Endodermal cell (in vitro differentiated cells): ENCODE results near the gene FAM50B. TPM values are rescaled to one million over a fixed set of nuclear protein-coding genes. Genes with fewer than 3 reads are reported as not detected.

ENCODE experiments used
- DNase-seq: peaks from one replicate; pipeline ENCODE4 v3.0.0-alpha.2; 2017
- H3K27ac ChIP-seq: 2 replicates; pipeline ENCODE4 v1.5.1; 2013; ENCODE audit warnings: mild to moderate bottlenecking, low read depth, low read length, moderate library complexity
- H3K27me3 ChIP-seq: 2 replicates; pipeline ENCODE4 v1.6.1; 2013; ENCODE audit warnings: mild to moderate bottlenecking, low read length, moderate library complexity; ENCODE audit not compliant: insufficient read depth, control insufficient read depth, poor library complexity, severe bottlenecking
- H3K36me3 ChIP-seq: 2 replicates; pipeline ENCODE4 v1.7.0; 2013; ENCODE audit warnings: mild to moderate bottlenecking, low read length, moderate library complexity; ENCODE audit not compliant: control insufficient read depth, insufficient read depth
- H3K4me1 ChIP-seq: one replicate; pipeline ENCODE4 v1.7.0; 2013; ENCODE audit warnings: low read length; ENCODE audit not compliant: control insufficient read depth, insufficient read depth
- H3K4me3 ChIP-seq: 2 replicates; pipeline ENCODE4 v1.5.1; 2013; ENCODE audit warnings: mild to moderate bottlenecking, low read length, moderate library complexity
- H3K9ac ChIP-seq: 2 replicates; pipeline ENCODE4 v1.6.1; 2013; ENCODE audit warnings: mild to moderate bottlenecking, low read length, moderate library complexity; ENCODE audit not compliant: poor library complexity, severe bottlenecking; ENCODE audit errors: extremely low read depth
- H3K9me3 ChIP-seq: 2 replicates; pipeline ENCODE4 v1.6.1; 2013; ENCODE audit warnings: mild to moderate bottlenecking, low read length, moderate library complexity; ENCODE audit not compliant: control insufficient read depth
- H3K27ac Mint-ChIP-seq: 2 replicates; pipeline ENCODE4 v1.8.0; 2020; ENCODE audit warnings: mixed read lengths
- H3K27me3 Mint-ChIP-seq: 2 replicates; pipeline ENCODE4 v1.8.0; 2021; ENCODE audit warnings: mild to moderate bottlenecking, mixed read lengths; ENCODE audit not compliant: insufficient read depth
- H3K36me3 Mint-ChIP-seq: 2 replicates; pipeline ENCODE4 v1.8.0; 2020; ENCODE audit warnings: low read depth, mixed read lengths
- H3K4me1 Mint-ChIP-seq: 2 replicates; pipeline ENCODE4 v1.8.0; 2020; ENCODE audit warnings: mixed read lengths
- H3K4me3 Mint-ChIP-seq: 2 replicates; pipeline ENCODE4 v1.8.0; 2020; ENCODE audit warnings: mild to moderate bottlenecking, moderate library complexity, mixed read lengths
- H3K9me3 Mint-ChIP-seq: 2 replicates; pipeline ENCODE4 v1.8.0; 2020; ENCODE audit warnings: mild to moderate bottlenecking, mixed read lengths
- CTCF ChIP-seq: fragments of 200-600 bp; sonication (generic); conservative IDR thresholded peaks from 2 replicates; pipeline ENCODE4 v1.5.0; 2021; ENCODE audit warnings: antibody characterized with exemption, mild to moderate bottlenecking
- WGBS, 2 experiments: methylation state at CpG; one replicate each; pipeline versions ENCODE4 v1.1.5 to v1.1.7; 2013; ENCODE audit warnings: missing lambda C conversion rate in 2 of 2, mixed read lengths in 1 of 2; ENCODE audit not compliant: insufficient coverage in 1 of 2, insufficient read length in 1 of 2; 5-methylcytosine and 5-hydroxymethylcytosine counted together
- total RNA-seq, 2 donors: library from RNA; stranded (reverse); fragmentation: NEBNext Ultra II Directional in 1 of 2; extraction: Animal tissue kit (Norgen Biotek cat#: 25700) in 1 of 2; gene quantifications; 2 replicates in 1 of 2; 3 replicates in 1 of 2; pipeline ENCODE4 v1.2.1, GENCODE V29; 2021

The FAM50B gene
- total RNA-seq, 2 donors from 2014 or later = 2.8 to 3.7 TPM

GRCh38 chr6:3805448-3806123, 43.6 kb upstream of the FAM50B start:
- Mint-ChIP-seq H3K4me3 (no peak overlapping the region), H3K4me1 (peaks cover 19% of the 10 kb centered on the region), H3K27ac (no peak overlapping the region), H3K27me3 (peaks cover 4% of the 10 kb centered on the region), H3K9me3 (no peaks in the 10 kb centered on the region), H3K36me3 (no peaks in the 10 kb centered on the region)
- H3K4me3 ChIP-seq = no peak overlapping the region
- no peaks in the 10 kb centered on the region for H3K9me3 ChIP-seq
- H3K9ac ChIP-seq = no peak overlapping the region
- peaks cover 5% of the 10 kb centered on the region for H3K4me1 ChIP-seq
- TF ChIP-seq CTCF = no peak
- WGBS, 2 experiments = 96% methylated on average over 4 to 8 of the region's 8 CpGs
- no peak for DNase-seq
- no peaks in the 10 kb centered on the region for H3K27me3 ChIP-seq
- H3K27ac ChIP-seq = no peak overlapping the region
- H3K36me3 ChIP-seq = no peaks in the 10 kb centered on the region

GRCh38 chr6:3806169-3806922, 42.8 kb upstream of the FAM50B start:
- no peaks in the 10 kb centered on the region for H3K36me3 ChIP-seq
- no peak overlapping the region for H3K9ac ChIP-seq
- Mint-ChIP-seq H3K27me3 (peaks cover 4% of the 10 kb centered on the region), H3K9me3 (no peaks in the 10 kb centered on the region), H3K36me3 (no peaks in the 10 kb centered on the region), H3K27ac (peak overlapping the region; percentile 88), H3K4me1 (peaks cover 12% of the 10 kb centered on the region), H3K4me3 (no peak overlapping the region)
- peaks cover 5% of the 10 kb centered on the region for H3K4me1 ChIP-seq
- no peak overlapping the region for H3K27ac ChIP-seq
- 87 to 90% methylated on average over 7 to 15 of the region's 15 CpGs for WGBS, 2 experiments
- H3K9me3 ChIP-seq = no peaks in the 10 kb centered on the region
- DNase-seq = no peak
- TF ChIP-seq CTCF = no peak
- H3K27me3 ChIP-seq = no peaks in the 10 kb centered on the region
- no peak overlapping the region for H3K4me3 ChIP-seq

GRCh38 chr6:3808199-3808598, 41.0 kb upstream of the FAM50B start:
- H3K4me3 Mint-ChIP-seq = no peak overlapping the region
- H3K9me3 Mint-ChIP-seq = no peaks in the 10 kb centered on the region

More at GRCh38 chr6:3808199-3808598, 41.0 kb upstream of the FAM50B start:
- no peak for TF ChIP-seq CTCF
- H3K36me3 Mint-ChIP-seq = no peaks in the 10 kb centered on the region
- peaks cover 5% of the 10 kb centered on the region for H3K4me1 ChIP-seq
- H3K27me3 Mint-ChIP-seq = peaks cover 4% of the 10 kb centered on the region
- no peaks in the 10 kb centered on the region for H3K27me3 ChIP-seq
- H3K9ac ChIP-seq = no peak overlapping the region
- no peak for DNase-seq
- H3K27ac ChIP-seq = no peak overlapping the region
- 76 to 93% methylated on average over 2 to 3 of the region's 3 CpGs for WGBS, 2 experiments
- H3K9me3 ChIP-seq = no peaks in the 10 kb centered on the region
- no peak overlapping the region for H3K4me3 ChIP-seq
- H3K27ac Mint-ChIP-seq = no peak overlapping the region
- no peaks in the 10 kb centered on the region for H3K36me3 ChIP-seq
- peaks cover 9% of the 10 kb centered on the region for H3K4me1 Mint-ChIP-seq
